ENCODE measurements around the gene GJC3. TPM values are rescaled to one million over a fixed set of nuclear protein-coding genes. Genes with fewer than 3 reads are reported as not detected.

The GJC3 gene
- total and polyA plus RNA-seq, 2 donors from 2014 or later, result 0.73 TPM; not detected in 1

DNA sequence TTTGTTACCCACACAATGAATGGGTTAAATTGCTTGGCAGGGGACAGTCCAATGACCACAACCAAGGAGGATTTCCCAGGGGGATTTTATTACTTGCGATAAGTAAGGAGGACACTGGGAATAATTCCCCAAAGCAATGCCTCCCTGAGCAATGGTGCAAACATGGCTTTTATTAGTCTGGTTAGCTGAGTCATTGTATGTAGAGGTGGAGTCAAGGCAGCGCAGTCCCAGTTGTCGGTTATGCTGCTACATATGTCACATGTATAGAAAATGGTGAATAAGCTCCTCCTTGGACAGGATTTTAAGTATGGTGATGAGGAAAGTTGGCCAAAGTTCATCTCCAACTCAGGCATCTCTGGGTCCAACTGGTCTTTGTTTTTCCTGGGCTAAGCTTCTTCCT is 6.2 kb downstream of the GJC3 start:
- TF ChIP-seq, protein P1, sequence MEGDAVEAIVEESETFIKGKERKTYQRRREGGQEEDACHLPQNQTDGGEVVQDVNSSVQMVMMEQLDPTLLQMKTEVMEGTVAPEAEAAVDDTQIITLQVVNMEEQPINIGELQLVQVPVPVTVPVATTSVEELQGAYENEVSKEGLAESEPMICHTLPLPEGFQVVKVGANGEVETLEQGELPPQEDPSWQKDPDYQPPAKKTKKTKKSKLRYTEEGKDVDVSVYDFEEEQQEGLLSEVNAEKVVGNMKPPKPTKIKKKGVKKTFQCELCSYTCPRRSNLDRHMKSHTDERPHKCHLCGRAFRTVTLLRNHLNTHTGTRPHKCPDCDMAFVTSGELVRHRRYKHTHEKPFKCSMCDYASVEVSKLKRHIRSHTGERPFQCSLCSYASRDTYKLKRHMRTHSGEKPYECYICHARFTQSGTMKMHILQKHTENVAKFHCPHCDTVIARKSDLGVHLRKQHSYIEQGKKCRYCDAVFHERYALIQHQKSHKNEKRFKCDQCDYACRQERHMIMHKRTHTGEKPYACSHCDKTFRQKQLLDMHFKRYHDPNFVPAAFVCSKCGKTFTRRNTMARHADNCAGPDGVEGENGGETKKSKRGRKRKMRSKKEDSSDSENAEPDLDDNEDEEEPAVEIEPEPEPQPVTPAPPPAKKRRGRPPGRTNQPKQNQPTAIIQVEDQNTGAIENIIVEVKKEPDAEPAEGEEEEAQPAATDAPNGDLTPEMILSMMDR (IDR thresholded peaks at IDR 0.05; ENCODE audit: borderline replicate concordance, extremely low read depth, insufficient read depth), result no peak
- FAIRE-seq (no peak), DNase-seq (no peak)
- no peak overlapping the region for H3K9ac ChIP-seq (ENCODE audit: low read length in 3 of 3)
- H3K4me1 ChIP-seq (ENCODE audit: control insufficient read depth in 2 of 3, insufficient read depth in 2 of 3, low read depth in 1 of 3, low read length in 3 of 3), result peaks cover 0 to 5% (median 4%) of the 10 kb centered on the region in 3 donors
- no peak overlapping the region for H3K4me3 ChIP-seq (ENCODE audit: low read length in 3 of 3)
- intact Hi-C loops (cut with DNase I), result no loop called here
- H3K9me3 ChIP-seq (ENCODE audit: control insufficient read depth in 2 of 3, insufficient read depth in 1 of 3, low read length in 3 of 3), result no peaks in the 10 kb centered on the region
- no peak overlapping the region for H3K27ac ChIP-seq (ENCODE audit: low read depth in 2 of 2, low read length in 2 of 2)
- no peaks in the 10 kb centered on the region for H3K27me3 ChIP-seq (ENCODE audit: control insufficient read depth, insufficient read depth, low read length)
- H3K36me3 ChIP-seq (ENCODE audit: control insufficient read depth in 2 of 3, insufficient read depth in 3 of 3, low read length in 3 of 3), result no peaks in the 10 kb centered on the region

DNA sequence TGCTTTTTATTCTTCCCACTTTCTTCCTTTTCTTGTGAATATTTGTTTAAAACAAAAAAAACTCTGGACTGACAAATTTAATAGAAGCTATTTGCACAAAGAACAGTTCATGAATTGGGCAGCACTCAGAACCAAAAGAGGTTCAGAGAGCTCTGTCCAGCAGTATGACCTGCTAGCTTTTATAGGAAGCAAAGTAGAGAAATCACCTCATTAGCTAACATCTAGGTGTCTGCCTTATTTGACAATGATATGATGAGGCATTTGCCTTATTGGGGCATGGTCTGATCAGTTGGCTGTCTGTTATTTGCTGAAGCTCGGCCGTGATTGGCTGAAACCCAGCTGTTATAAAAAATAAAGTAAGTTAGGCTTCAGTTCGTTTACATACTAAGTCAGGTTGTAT is 9.3 kb downstream of the GJC3 start:
- Histone ChIP-seq H3K9ac (ENCODE audit: low read length in 3 of 3) (peak overlapping the region in 1 of 3 donors; percentile 91), H3K4me1 (ENCODE audit: control insufficient read depth in 2 of 3, insufficient read depth in 2 of 3, low read depth in 1 of 3, low read length in 3 of 3) (peaks cover 2 to 15% (median 12%) of the 10 kb centered on the region in 3 donors)
- intact Hi-C loops (cut with DNase I), result no loop called here

DNA sequence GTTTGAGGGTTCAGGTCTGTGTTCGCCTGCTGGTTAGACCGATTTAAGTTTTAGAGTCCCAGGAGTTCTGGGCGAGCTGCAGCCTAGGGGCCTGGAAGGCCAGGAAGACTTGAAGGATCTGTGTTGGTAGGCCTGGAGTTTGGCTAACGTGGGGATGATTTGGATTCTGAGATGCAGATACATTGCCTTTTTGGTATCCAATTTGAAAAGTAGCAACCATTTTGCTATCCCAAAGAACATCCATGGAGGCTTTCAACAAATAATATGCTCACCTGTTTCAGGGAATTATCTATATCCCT is 9.7 kb downstream of the GJC3 start:
- Histone ChIP-seq H3K27ac (ENCODE audit: low read depth in 2 of 2, low read length in 2 of 2) (peak overlapping the region; percentile 83 to 85), H3K36me3 (ENCODE audit: control insufficient read depth in 2 of 3, insufficient read depth in 3 of 3, low read length in 3 of 3) (peaks cover 0 to 2% (median 0%) of the 10 kb centered on the region in 3 donors), H3K9me3 (ENCODE audit: control insufficient read depth in 2 of 3, insufficient read depth in 1 of 3, low read length in 3 of 3) (no peaks in the 10 kb centered on the region), H3K4me1 (ENCODE audit: control insufficient read depth in 2 of 3, insufficient read depth in 2 of 3, low read depth in 1 of 3, low read length in 3 of 3) (peaks cover 2 to 15% (median 12%) of the 10 kb centered on the region in 3 donors), H3K9ac (ENCODE audit: low read length in 3 of 3) (peak overlapping the region; percentile 63 to 91 (median 78)), H3K4me3 (ENCODE audit: low read length in 3 of 3) (peak overlapping the region; percentile 81 to 93 (median 85)), H3K27me3 (ENCODE audit: control insufficient read depth, insufficient read depth, low read length) (no peaks in the 10 kb centered on the region)
- no peak for FAIRE-seq
- TF ChIP-seq, protein P1 (IDR thresholded peaks at IDR 0.05; ENCODE audit: borderline replicate concordance, extremely low read depth, insufficient read depth), result no peak
- intact Hi-C loops (cut with DNase I), result no loop called here
- DNase-seq, result no peak

More for the DNA sequence above, 9.3 kb downstream of the GJC3 start:
- no peaks in the 10 kb centered on the region for H3K27me3 ChIP-seq (ENCODE audit: control insufficient read depth, insufficient read depth, low read length)
- peak overlapping the region; percentile 81 to 93 (median 85) for H3K4me3 ChIP-seq (ENCODE audit: low read length in 3 of 3)
- H3K36me3 ChIP-seq (ENCODE audit: control insufficient read depth in 2 of 3, insufficient read depth in 3 of 3, low read length in 3 of 3), result peaks cover 0 to 2% (median 0%) of the 10 kb centered on the region in 3 donors
- FAIRE-seq, result no peak
- DNase-seq, result peak in 2 of 5 donors; percentile 17
- H3K27ac ChIP-seq (ENCODE audit: low read depth in 2 of 2, low read length in 2 of 2), result no peak overlapping the region
- TF ChIP-seq, protein P1 (IDR thresholded peaks at IDR 0.05; ENCODE audit: borderline replicate concordance, extremely low read depth, insufficient read depth), result no peak
- no peaks in the 10 kb centered on the region for H3K9me3 ChIP-seq (ENCODE audit: control insufficient read depth in 2 of 3, insufficient read depth in 1 of 3, low read length in 3 of 3)
